DMS114 treated with DMSO at 0.1 percent for 48 hours (cell line): ENCODE measurements around the gene USP11.

Experiments used
- DNase-seq: peaks from one replicate; lab custom pipeline; 2025; ENCODE audit not compliant: unreplicated experiment; lab: John Stamatoyannopoulos, UW

Gene USP11

DNA sequence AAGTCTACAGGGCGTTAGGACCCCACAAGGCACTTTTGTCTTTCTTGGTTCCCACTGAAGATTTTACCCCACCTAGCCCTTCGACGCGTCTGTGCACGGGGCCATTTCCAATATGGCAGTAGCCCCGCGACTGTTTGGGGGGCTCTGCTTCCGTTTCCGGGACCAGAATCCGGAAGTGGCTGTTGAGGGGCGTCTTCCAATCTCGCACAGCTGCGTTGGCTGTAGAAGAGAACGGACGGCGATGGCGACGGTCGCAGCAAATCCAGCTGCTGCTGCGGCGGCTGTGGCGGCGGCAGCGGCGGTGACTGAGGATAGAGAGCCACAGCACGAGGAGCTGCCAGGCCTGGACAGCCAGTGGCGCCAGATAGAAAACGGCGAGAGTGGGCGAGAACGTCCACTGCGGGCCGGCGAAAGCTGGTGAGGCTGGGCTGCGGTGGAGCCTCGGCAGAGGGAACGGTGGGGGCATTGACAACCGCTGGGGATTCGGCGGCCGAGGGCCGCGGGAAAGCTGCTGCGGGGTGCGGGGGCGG lies at the start of gene USP11:
Gene USP11 (plus strand): TSS at position 207 of the 530 bp plus-strand sequence. CDS start 35 bp downstream, at position 242.
- DNase-seq: peak; percentile 31

DNA sequence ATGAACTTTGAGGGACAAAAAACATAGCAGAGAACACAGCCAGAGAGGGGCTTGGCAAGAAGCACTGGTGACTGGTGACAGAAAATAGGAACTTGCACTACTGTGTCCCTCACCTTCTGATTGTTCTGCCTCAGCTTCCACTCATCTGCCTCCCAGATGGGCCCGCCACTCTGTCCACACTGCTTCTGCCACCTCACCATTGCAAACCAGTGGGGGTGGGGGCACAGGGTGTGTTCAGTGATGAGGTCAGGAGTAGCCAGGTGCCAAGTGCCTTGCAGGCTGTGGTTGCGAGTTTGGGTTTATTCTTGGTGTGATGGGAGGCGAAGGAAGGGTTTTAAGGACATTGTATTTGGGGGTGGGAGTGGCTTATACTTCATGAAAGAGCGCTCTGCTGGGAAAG lies 48.3 kb upstream of the USP11 start:
- no peak for DNase-seq

DNA sequence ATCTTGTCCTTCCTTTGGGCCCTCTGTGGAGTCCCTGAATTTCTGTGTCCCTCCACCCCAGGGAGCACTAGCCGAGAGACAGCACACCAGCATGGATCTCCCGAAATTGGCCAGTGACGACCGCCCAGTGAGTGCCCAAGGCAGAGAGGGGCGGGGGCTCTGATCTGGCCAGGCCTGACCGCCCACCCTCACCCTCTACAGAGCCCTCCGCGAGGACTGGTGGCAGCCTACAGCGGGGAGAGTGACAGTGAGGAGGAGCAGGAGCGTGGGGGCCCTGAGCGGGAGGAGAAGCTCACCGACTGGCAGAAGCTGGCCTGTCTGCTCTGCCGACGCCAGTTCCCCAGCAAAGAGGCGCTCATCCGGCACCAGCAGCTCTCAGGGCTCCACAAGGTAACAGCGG lies 47.6 kb upstream of the USP11 start:
- DNase-seq: no peak

DNA sequence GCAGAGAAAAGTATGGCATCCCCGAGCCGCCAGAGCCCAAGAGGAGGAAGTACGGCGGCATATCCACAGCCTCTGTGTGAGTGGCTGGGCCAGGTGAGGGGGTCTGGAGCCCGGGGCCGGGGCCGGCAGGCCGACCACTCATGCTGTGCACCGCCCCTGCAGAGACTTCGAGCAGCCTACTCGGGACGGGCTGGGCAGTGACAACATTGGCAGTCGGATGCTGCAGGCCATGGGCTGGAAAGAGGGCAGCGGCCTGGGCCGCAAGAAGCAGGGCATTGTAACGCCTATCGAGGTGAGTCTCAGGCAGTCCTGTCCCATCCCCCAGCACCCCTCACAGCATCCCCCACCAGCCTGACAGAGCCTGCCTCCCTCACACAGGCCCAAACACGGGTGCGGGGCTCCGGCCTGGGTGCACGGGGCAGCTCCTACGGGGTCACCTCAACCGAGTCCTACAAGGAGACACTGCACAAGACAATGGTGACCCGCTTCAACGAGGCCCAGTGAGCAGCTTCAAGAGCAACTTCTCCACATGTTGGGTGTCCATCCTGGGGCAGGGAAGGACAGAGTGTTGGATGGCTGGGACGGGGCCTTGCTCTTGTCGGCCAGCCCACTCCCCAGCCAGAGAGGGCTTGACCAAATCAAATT lies 46.6 kb upstream of the USP11 start:
- no peak for DNase-seq

DNA sequence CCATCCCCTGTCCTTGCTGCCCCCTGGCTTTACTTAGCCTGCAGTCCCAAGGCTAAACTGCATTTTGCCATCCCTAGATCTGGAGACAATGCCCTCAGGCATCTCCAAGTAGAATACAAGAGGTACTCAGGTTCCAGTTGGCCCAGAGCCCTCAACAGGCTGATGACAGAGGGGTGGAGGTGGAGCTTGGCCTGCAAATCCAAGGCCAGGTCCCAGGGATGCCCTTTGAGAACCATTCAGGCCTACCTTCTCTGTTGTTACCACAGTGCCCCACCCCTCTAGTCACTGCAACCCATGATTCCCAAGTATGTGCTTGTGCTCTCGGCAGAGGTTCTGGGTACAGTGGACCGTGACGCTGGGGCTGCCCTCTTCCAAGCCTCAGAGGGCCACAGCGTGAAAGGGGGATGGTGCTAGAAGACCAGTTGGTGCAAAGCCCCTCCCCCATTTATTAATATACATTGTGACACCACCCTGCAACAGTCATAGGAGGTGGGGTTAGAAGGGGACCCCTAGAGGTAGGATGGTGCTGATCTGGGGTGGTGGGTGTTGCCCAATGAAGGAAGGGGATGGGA lies 45.6 kb upstream of the USP11 start:
- DNase-seq: no peak

DNA sequence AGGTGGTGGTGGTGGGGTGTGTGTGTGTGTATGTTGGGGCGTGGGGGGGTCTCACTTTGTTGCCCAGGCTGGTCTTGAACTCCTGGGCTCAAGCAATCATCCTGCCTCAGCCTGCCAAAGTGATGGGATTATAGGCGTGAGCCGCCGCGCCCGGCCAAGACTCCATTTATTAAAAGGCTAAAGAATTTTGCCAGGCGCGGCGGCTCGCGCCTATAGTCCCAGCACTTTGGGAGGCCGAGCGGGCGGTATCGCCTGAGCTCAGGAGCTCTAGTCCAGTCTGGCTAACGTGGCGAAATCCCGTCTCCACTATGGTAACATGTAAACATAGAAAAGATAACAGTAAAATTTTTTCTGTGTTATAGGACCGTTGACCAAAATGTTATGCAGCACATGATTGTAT lies 42.9 kb upstream of the USP11 start:
- DNase-seq: no peak

DNA sequence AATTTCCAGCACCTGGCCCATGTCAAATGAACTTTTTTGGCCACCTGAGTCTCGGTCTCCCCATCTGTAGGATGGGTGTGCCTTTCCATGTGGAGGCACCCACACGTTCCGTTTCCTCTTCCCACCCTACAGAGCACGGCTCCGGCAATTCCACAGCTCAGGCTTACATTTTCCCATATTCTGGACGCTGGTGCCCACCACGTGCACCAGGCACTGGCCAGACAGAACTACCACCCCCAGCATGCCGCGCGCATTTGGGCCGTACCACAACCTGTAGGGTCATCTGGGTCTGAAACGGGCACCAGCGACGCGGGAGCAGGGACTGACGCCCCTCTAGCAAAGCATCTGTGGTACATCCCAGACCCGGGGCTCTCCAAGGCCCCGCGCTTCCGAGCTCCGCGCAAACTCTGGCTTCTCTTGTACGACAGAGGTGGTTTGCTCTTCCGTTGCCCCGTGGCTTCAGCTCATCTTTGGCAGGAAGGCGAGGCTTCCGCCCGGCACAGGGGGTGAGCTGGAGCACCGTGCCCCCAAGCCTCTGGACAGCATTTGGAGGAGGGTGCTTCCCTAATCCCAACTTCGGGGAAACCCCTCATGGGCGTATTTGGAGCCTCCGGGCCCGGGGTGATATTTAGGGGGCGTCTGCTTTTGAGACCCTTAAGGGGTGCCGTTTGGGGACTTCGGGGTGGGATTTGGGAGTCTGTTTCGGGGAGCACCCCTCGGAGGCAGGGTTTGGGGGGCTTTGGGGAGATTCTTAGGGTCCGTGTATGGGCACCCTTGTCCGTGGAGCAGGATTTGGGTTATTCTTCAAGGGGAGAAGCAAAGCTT lies 42.2 kb upstream of the USP11 start:
- peak; percentile 77 for DNase-seq

DNA sequence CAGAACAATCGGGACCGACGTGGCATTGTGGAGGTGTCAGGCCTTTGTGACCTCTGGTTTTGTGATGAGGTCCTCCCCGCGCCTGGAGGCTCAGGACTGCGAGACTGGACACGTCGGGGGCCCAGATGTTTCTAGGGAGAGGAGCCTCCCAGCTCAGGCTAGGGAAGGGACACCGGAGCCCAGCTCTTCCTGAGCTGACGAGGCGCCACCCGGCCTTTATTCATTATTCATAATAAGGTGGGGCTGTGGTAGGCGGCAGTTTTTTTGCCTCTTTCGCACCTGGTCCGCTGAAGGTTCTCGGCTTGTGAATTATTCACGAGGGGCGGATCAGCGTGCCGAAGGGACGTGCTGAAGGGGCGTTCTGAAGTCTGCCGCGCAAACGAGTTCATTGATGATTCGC lies 41.5 kb upstream of the USP11 start:
- no peak for DNase-seq

DNA sequence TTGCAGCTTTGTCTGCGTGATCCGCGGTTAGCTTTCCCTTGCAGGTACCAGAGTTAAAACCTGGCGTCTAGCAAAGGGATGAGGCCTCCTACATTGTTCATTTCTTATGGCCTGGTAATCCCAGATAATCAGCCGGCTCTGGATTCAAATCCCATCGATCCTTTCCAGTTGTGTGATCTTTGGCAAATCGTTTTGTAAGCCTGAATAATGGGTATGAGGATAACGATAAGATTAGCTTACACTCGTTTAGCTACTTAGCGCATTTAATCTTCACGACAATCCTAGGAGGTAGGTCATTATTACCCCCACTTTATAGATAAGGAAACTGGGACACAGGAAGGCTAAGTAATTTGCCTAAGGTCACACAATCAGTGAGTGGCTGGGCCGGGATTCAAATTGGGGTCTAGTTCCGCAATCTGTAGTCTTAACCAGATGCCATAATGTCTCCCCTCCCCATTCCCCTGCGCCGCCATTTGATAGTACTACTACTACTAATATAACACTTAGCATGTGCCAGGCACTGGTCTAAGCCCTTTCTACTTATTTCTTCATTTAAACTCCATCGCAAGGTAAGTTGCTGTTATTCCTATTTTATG lies 40.9 kb upstream of the USP11 start:
- no peak for DNase-seq

DNA sequence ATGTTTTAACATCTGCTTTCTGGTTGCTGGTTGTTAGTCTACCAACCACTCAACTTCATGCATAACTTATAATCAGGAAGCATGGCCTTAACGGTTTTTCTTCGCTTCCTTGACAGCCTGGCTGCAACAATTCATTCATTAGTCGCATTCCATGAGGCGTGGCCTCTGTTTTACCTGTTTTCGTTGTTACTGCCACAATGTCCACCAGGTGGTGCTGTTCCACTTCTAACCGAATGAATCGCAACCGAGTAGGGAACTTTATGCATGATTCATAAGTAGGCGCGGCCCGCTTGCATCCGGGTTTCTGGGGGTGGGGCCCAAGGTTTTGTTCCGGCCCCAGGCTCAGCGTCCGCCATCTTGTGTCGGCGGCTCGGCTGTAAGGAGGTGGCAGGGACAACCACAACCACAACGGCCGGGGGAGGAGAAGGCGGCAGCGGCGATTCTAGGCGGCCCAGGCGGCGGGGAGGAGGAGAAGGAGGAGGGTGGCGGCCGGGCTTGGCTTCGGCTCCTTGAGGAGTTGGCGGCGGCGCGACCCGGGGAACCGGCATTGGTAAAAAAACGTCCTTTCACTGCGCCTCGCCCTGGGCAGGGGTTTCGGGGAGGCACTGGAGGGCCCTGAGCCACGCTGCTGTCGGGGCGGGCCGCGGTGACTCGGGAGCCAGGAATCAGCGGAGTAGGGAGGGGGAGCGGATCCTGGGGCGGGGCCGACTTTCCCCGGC lies 39.2 kb upstream of the USP11 start, which contains the start of gene UBA1:
Gene UBA1 (plus strand): TSS at position 355 of the 719 bp plus-strand sequence. CDS start 4,974 bp downstream, outside the sequence.
- DNase-seq: peak; percentile 89

DNA sequence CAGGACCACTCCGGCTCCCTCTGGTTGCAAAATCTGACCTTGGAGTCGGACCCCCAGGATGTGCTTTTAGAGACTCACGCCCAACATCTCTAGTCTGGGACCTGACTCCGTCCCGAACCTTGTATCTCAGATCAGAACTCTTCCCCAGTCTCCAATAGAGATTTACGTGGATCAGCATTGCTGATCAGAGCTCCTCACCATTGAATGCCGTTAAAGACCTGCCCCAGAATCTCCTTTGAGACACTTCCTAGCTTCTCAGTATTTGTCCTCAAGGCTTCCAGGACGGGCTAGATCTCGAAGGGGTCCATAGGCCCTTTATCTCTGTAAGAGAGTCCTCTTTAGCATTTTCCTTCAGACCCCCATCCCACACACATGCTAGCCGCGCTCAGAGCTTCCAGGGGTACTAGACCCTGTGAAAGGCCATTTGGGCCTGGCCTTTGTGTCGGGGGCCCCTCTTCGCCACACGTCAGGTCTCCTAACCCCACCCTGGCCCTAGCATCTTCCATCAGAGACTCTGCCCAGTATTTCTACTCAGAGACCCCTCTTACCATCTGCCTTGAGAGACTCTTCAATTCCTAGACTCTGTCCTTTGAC lies 38.5 kb upstream of the USP11 start:
- DNase-seq: no peak

DNA sequence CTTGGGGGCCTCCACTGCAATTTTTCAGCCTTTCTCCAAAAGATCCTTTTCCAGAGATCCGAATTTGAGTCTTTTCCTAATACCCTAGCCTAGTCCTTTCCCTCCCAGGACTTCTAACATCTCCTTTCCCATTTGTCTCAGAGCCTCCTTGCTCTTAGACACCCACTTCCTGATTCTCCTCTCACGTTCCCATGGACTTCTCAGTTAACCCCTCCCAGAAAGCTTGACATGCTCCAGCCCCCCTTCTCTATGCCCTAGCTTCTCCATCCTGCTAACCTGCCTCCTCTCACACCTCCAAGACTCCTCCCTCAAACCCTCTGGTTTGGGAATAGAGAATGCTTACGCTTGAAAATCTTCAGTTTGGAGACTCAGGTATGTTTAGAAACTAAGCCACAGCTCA lies 36.7 kb upstream of the USP11 start:
- DNase-seq: no peak

DNA sequence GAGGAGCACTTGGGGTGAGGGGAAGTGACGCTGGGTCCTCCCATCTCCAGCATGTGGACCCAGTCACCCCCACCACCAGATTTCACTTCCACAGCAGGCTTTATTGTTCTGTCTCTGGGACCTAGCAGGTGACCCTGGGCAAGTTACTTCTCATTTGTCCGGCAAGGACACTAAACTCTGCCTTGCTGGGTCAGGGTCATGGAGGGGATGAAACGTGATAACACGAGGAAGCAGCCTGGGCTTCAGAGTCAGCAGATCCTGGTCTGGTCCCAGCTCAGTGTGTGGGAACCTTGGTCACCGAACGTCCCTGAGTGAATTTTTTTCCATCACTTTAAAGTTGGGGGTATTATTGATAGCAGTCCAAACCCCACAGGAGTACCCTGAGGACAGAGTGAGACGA lies 35.3 kb upstream of the USP11 start:
- no peak for DNase-seq

DNA sequence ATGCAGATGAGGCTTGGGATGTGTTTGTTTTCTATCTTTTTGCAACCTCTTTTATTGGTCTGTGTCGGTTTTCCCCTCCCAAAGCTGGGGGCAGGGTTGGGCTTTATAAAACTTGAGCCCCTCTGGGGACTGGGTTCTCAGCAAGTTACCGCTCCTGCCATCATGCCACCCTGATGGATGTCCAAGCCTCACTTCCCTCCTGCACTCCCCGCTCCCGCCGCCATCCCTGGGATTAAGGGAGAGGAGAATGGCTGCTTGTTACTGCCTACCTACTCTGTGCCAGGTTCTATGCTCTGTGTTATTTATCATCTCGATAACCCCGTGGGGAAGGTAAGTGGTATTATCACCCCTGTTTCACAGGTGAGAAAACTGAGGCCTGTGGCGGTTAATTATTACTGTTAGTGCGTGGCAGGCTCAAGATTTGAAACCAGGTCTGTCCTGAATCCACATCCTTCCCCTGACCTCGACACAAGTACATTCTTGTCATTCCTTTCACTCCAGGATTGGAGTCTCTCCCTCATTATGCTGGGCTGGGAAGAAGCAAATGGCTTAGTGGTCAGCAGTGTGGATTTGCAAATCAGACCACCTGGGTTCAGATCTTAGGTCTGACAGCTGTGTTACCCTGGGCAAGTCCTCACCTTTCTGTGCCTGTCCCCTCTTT lies 34.7 kb upstream of the USP11 start:
- no peak for DNase-seq

DNA sequence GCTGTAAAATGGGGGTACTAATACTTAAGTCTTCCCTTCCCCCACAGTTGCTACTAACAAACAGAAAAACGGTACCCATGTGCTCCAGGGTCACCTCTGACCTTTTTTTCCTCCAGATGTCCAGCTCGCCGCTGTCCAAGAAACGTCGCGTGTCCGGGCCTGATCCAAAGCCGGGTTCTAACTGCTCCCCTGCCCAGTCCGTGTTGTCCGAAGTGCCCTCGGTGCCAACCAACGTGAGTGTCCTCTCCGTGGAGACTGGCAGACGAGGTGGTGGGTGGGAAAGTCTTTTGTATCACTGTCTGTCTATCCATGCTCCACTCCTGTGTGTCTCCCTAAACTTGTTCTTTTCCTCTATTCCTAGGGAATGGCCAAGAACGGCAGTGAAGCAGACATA lies 34.1 kb upstream of the USP11 start:
- DNase-seq: no peak

DNA sequence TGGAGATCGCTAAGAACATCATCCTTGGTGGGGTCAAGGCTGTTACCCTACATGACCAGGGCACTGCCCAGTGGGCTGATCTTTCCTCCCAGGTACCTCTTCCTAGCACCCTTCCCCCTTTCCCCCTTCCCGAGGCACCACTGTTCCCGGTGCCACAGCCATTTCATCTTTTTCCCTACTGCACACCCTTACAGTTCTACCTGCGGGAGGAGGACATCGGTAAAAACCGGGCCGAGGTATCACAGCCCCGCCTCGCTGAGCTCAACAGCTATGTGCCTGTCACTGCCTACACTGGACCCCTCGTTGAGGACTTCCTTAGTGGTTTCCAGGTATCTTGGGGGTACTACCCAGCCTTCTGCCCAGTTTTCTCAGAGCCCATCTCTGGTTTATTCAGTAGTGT lies 33.5 kb upstream of the USP11 start:
- no peak for DNase-seq

DNA sequence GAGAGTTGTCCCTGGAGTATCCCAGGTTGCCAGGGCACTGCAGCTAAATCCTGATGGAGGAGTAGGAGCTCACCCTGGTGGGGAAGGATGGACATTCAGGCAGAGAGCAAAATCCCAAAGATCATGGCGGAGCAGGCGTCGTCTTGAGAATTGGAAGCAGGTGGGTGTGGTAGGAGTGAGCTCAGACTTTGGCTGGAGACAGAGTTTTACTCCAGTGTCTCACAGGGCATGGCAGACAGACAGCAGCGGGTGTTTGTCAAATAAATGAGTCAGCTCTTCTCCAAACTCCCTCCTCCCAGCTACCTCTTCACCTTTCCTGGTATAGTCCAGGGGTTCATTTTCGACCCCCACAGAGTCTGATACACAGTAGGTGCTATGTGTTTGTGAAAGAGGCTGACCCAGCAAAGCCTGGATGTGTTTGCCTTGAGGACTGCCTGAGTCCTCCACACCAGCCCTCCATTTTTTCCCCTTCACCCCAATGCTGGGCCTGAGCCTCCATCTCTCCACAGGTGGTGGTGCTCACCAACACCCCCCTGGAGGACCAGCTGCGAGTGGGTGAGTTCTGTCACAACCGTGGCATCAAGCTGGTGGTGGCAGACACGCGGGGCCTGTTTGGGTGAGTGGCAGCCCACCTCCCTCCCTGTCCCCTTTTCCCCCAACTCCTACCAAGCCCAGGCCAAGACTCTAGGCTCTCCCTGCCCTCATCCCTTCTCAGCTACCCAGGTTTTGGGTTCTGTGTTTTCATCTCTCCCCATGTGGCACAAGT lies 32.2 kb upstream of the USP11 start:
- DNase-seq: no peak

DNA sequence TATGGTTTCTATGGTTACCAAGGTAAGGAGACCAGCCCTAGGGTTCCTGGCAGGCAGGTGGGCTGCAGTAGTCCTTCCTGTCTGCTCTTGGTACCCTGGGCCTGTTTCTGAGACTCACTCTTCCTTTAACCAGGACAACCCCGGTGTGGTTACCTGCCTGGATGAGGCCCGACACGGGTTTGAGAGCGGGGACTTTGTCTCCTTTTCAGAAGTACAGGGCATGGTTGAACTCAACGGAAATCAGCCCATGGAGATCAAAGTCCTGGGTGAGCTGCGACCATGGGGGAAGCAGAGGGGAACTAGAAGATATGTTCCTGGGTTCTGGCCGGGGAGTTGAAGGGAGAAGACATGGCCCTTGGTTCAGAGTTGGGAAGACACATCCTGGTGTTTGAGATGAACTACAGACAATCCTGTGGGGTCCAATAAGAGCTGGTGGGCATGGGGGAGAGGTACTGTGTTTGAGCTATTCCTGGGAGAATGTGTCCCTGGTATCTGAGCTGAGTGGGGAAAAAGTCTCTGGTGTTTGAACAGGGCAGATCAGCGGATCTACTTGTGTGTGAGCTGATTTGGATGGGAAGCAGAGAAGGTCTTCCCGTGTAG lies 31.4 kb upstream of the USP11 start:
- DNase-seq: no peak

DNA sequence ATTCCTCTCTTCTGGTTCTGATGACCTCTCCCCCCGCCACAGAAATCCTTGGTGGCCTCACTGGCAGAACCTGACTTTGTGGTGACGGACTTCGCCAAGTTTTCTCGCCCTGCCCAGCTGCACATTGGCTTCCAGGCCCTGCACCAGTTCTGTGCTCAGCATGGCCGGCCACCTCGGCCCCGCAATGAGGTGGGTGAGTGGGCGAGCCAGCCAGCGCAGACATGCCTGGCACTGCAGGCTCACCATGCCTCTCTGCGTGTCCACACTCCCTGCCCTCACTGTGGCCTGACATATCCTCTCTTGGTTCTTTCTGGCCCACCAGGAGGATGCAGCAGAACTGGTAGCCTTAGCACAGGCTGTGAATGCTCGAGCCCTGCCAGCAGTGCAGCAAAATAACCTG lies 30.5 kb upstream of the USP11 start:
- no peak for DNase-seq
